NCI-H226 (cell line): ENCODE measurements around the gene ACER1.
A peak's percentile ranks its signal among the peaks of the same experiment; 100 is the strongest.
"Not testable (repeated sequence)": the region's sequence is repeated elsewhere in the genome, so short reads cannot be mapped to it uniquely, and the experiment has no call there.

Source experiments
- DNase-seq: peaks from one replicate; pipeline ENCODE4 v3.0.0-alpha.2; 2015

ACER1 gene, protein sequence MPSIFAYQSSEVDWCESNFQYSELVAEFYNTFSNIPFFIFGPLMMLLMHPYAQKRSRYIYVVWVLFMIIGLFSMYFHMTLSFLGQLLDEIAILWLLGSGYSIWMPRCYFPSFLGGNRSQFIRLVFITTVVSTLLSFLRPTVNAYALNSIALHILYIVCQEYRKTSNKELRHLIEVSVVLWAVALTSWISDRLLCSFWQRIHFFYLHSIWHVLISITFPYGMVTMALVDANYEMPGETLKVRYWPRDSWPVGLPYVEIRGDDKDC

DNA sequence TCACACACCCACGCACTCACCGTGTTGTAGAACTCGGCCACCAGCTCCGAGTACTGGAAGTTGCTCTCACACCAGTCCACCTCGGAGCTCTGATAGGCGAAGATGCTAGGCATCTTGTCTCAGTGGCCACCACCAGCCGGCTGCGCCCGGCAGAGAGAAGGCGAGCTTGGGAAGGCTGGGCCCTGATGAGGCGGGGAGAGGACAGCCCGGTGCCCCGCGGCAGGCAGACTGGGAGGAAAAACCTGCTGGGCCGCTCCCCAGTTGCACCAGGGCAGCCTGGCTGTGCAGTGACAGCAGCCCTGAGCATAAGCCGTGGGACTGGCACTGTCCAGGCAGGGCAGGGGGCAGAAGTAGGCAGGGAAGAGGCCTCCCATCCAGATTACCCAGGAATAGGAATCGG, at the start of gene ACER1:
Gene ACER1, minus strand, starts transcription at position 174 of the 400 bp plus-strand sequence. Its CDS starts 61 bp downstream, at position 113.
- no peak for DNase-seq

DNA sequence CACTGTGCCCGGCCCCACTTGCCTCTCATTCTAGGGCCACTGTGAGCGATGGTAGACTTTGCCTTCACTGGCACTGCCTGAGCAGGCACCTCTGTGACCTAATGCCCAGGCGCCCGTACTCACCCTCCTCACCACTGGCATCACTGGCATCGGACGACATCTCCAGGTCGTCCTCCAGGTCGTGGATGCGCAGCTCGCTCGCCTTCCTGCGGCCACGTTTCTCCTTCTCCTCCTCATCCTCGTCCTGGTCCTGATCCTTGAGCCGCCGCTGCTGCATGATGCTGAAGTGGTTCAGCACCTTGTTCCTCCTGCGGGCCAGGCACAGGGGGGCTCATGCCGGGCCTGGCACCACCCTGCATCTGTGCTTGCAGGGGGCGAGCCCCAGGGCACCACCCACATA, 49.8 kb upstream of the ACER1 start:
- DNase-seq = no peak

DNA sequence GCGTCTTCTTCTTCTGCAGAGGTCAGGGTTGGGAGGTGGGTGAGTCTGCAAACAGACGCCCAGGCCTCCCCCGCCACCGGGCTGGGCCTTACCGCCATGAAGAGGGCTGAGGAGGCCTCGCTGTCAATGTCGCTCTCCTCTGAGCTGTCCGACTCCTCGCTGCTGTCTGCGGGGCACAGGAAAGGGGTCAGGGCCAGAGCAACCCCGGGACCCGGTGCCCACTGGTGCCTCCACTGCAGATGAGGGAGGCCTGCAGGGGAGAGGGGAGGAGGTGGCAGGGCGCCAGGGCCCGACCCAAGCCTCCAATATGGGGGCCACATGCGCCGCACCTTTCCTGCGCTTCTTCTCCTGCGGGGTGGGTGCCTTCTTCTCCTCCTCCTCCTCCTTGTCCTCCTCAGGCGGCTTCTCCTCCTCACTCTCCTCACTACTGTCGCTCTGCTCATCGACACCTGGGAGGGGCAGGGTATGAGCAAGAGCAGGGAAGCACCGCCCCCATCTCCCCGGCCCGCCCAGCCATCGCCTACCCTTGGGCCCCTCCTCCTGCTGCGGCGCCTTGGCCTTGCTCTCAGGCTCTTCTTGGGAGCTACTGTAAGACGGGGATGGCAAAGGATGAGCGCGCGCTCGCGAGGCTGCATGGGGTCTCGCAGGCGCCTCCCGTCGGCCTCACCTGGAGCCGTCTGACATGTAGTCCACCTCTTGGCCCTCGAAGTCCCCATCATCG, 47.8 kb upstream of the ACER1 start:
- no peak for DNase-seq

DNA sequence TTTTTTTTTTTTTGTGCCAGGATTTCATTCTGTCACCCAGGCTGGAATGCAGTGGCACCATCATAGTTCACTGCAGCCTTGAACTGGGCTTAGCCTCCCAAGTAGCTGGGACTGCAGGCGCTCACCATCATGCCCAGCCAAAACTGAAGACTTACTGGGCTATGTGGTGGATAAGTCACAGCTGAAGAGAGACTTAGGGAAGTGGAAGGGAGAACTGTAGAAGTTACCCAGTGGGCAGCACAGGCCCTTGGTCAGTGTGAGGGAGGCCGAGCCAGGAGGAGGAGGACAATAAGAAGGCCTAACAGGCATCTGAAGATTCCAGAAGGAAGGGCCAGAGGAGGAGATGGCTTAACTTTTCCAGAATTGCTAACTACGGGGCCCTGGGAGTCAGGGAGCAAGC, 46.3 kb upstream of the ACER1 start:
- no peak for DNase-seq

DNA sequence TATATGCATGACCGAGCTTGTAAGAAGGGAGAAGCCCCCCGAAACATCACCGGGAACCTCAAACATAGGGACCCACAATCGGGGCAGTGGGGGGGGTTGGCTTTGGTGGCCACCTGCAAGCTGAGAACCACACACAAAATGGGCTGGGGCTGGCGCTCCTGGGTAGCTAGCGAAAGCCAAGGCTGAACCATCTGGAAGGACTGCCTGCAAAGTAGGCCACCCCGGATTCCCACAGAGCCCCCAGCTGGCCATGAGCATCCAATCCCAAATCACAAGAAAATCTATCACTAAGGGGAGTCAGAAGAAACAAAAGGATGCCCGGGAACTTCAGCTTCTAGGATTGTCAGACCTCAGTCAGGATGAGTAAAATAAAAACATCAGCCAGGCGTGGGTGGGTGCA, 45.1 kb upstream of the ACER1 start:
- DNase-seq = no peak

DNA sequence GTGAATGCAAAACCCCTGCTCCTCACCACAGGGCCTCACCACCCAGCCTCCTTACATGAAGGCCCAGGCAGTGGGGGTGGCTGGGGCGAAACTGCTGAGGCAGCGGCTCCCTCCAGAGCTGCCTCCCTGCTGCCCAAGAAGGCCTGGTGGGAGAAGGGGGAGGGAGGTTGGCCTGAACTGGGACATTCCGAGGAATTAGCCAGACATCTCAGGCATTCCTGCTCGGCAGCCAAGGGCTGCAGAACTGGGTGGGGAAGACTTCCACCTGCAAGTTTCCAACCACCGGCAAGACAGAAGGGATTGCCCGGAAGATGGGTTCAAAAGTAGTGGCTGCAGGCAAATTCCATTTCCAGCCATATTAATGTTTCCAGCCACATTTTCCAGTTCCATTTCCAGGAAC, 44.6 kb upstream of the ACER1 start:
- peak; percentile 60 for DNase-seq

DNA sequence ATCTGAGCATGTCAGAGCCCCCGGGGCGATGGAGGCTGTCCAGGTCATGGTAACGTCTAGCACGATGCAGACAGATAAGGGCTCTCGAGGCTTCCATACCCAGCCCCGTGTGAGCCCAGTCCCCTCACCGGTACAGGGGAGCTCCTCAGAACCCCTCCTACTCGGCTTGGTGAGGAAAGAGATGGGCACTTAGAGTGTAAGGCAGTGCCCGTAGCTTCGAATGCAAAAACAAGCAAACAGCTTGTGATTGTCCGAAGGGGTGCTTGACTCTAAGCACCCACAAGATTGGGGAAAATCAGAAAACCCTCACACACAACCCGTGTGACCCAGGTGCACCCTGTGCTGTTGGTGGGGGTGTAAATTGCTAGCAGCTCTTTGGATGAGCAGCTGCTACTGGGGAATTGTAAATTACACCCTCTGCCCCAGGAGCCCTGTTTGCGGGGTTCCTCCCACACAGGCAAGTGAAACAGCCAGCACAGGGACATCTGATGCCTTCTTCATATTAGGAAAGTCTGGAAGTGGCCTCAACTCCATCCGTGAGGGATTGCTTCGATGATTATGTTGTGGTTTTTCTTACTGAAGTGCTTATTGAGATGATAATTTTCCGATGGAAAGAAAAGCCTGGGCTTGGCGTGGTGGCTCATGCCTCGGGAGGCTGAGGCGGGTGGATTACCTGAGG, 43.2 kb upstream of the ACER1 start:
- DNase-seq = no peak

DNA sequence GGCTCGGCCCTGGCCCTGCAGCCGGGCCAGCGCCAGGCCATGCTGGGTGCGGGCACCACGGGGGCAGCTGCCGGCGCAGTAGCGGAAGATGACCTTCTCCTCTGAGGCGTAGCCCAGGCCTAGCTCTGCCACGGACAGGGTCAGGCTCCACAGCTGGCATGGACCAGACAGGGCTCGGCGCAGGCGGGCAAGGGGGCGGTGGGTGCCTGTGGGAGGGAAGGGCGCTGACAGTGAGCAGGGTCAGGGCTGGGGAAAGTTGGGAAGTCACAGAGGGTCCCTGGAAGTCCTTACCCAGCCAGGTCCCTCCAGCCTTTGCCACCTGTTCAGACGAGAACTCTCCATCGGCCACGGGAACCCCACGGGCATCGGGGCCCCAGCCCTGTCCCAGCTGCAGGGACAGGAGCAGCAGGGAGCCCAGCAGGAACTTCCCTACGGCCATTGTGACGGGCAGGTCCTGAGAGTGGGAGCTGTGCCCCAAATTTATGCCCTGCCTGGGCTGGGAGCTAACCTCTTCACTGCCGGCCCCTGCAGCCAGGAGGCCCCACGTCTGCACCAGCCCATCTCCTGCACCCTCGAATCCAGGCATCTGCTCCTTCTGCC, 42.1 kb upstream of the ACER1 start, which contains the start of gene PSPN:
Gene PSPN, minus strand, starts transcription at position 523 of the 600 bp plus-strand sequence. Its CDS starts 84 bp downstream, at position 439.
- DNase-seq = no peak

DNA sequence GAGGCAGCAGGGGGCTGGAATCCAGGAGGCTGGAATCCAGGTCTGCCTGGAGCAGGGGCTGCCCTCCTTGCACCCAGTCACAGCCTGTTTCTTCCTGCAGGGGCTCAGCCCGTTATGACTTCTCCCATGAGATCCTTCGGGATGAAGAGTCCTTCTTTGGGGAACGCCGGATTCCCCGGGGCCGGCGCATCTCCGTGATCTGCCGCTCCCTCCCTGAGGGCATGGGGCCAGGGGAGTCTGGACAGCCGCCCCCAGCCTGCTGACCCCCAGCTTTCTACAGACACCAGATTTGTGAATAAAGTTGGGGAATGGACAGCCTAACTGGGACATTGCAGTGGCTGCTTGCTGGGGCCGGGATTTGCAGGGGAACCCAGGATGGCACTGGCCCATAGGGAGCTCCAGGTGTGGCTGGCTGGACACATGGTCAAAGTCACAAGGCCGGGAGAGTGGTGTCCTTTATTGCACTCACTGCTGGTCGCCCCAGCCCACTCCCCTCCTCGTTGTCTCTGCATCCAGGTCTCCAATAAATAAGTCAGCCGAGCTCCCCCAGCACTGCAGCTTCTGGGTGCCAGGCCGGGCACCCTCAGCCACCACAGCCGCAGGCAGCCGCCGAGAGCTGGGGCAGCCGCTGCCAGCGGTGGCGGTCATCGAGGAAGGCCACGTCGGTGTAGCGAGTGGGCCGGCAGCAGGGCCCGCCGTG, 41.4 kb upstream of the ACER1 start:
- no peak for DNase-seq

DNA sequence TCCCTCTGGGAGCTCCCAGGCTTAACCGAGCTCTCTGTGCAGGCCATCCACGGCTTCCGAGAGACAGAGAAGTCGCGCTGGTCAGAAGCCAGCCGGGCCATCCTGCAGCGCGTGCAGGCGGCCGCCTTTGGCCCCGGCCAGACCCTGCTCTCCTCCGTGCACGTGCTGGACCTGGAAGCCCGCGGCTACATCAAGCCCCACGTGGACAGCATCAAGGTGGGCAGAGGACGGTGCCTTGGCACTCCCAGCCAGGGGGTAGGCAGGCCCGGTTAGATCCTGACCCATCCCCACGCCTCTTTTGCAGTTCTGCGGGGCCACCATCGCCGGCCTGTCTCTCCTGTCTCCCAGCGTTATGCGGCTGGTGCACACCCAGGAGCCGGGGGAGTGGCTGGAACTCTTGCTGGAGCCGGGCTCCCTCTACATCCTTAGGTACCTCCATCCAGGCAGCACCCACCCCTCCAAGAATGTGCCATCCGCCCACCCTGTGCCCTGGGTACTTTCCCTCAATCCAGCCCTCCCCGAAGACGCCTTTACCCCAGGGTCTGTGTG, 40.8 kb upstream of the ACER1 start:
- no peak for DNase-seq

DNA sequence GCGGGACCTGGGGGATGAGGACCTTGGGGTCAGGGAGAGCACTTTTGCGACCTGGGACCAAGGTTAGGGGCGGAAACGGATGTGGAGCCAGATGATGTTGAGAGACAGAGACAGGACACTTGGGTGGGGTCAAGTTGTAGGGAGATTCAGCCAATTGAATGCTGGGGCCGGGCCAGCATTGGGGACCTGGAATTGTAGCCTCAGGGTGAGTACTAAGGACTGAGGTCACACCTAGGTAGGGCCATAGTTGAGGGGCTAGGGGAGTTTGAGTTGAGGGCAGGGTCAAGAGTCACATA, 40.3 kb upstream of the ACER1 start:
- no peak for DNase-seq

DNA sequence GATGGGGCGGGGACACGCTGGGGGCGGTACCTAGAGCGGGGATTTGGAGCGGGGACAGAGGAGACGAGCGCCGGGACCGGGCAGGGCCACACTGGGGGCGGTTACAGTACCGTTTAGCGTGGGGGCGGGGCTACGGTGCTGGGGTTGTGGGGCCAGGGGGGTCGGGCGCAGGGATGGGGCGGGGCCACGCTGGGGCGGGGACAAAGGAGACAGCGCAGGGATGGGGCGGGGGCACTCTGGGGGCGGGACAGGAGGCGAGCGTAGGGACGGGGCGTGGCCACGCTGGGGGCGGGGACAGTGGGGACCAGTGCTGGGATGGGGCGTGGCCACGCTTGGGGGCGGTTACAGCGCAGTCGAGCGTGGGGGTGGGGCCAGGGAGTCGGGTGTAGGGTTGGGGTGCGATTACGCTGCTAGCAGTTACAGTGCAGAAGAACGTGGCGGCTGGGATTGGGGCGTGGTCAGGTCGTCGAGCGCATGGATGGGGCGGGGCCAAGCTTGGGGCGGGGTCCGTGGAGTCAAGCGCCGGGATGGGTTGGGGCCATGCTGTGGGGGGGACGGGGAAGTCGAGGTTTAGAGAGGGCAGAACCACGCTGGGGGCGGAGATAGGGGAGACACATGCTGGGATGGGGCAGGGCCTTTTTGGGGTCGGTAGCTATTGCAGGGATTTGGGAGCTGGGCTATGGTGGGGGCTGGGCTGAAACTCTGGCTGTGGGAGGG, 39.8 kb upstream of the ACER1 start:
- peak; percentile 92 for DNase-seq

DNA sequence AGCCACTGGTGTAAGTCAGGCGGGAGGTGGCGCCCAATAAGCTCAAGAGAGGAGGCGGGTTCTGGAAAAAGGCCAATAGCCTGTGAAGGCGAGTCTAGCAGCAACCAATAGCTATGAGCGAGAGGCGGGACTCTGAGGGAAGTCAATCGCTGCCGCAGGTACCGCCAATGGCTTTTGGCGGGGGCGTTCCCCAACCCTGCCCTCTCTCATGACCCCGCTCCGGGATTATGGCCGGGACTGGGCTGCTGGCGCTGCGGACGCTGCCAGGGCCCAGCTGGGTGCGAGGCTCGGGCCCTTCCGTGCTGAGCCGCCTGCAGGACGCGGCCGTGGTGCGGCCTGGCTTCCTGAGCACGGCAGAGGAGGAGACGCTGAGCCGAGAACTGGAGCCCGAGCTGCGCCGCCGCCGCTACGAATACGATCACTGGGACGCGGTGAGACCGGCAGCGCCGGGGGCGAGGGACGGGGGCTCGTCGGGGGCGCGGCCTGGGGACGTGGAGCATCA, 39.2 kb upstream of the ACER1 start, which contains the start of gene ALKBH7:
Gene ALKBH7, plus strand, starts transcription at position 201 of the 502 bp plus-strand sequence. Its CDS starts 27 bp downstream, at position 228.
- peak; percentile 99 for DNase-seq

DNA sequence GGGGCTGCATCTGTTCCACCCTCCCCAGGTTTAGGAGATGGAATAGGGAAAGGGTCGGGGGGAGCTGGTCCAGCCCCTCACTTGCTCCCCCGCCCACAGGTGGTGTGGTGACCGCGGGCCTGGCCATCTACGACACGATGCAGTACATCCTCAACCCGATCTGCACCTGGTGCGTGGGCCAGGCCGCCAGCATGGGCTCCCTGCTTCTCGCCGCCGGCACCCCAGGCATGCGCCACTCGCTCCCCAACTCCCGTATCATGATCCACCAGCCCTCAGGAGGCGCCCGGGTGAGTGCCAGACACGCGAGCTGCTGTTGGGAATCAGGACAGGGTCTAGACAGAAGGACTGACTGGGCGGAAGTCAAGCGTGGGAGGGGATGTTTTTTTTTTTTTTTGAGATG, 30.9 kb upstream of the ACER1 start:
- DNase-seq = no peak

DNA sequence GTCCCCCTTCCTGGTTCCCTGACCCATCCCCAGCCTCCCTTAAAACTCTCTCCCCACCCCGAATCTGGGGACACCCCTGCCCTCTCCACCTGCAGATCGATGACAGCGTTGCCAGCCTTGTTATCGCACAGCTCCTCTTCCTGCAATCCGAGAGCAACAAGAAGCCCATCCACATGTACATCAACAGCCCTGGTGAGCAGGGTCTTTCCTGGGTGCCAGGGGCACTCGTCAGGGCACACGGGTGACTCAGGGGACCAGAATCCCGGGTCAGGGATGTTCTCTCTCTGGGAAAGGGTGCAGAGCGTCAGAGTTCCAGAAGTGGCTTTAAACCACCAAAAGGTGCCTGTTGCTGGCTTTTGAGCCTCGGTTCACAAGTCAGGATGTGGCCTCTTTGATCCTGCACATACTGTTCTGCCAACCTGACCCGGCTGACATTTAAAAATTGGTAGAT, 29.0 kb upstream of the ACER1 start:
- DNase-seq = no peak

DNA sequence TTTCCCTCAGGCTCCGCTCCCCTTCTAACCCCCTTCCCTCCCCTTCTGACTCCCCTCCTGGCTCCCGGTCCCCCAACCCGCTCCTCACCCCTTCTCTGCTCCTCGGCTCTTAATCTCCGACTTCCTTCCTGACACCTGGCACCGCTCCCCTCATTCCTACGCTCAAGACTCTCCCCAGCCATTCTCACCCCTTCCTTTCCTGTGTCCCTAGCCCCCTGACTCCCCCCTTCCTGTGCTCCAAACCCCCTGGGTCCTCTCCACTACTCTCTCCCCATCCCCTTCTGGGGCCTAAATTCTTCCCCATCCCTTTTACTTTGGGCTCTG, 28.6 kb upstream of the ACER1 start:
- DNase-seq = no peak

DNA sequence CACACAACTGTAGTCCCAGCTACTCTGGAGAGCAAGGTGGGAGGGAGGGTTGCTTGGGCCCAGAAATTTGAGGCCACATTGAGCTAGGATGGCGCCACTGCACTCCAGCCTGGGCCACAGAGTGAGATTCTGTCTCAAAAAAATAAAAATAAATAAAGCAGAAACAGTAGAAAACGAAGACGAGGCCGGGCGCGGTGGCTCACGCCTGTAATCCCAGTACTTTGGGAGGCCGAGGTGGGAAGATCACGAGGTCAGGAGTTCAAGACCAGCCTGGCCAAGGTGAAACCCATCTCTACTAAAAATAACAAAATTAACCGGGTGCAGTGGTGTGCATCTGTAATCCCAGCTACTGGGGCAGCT, 27.4 kb upstream of the ACER1 start:
- not testable (repeated sequence) for DNase-seq

DNA sequence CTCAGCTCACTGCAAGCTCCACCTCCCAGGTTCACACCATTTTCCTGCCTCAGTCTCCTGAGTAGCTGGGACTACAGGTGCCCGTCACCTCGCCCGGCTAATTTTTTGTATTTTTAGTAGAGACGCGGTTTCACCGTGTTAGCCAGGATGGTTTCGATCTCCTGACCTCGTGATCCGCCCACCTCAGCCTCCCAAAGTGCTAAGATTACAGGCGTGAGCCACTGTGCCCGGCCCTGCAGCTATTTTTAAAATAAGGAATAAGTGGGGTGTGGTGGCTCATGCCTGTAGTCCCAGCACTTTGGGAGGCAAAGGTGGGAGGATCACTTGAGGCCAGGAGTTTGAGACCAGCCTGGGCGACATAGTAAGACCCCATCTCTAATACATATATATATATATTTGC, 27.0 kb upstream of the ACER1 start:
- DNase-seq = not testable (repeated sequence)

DNA sequence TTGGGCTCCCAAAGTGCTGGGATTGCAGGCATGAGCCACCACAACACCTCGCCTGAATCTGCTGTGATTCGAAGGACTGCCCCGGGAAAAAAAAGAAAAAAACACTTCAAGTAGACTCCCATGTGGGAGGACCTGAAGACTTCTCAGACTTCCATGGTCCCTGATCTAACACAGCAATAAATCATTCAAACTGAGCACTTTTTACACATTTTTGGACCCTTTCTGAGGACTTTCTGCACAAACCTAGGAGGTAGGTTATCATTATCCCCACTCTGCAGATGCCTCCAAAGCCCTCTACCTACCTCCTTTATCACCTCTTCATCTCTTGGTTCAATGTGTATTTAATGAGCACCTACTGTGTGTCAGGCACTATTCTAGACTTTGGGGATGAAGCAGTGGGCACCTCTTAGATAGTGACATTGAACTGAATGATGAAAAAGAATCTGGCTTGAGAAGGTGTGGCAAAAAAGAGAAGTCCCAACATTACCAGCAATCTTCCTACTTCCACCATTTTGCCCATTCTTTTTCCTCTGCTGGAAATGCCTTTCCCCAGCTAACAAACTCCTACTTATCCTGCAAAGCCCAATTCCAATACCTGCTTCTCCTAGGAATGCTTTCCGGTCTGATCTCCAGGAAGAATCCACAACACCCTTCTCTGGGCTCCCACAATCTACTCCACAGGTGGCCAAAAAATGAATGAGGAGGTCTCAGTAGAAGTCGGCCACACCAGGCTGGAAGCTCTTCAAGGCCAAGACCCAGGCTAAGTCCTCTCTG, 26.3 kb upstream of the ACER1 start:
- DNase-seq = no peak

DNA sequence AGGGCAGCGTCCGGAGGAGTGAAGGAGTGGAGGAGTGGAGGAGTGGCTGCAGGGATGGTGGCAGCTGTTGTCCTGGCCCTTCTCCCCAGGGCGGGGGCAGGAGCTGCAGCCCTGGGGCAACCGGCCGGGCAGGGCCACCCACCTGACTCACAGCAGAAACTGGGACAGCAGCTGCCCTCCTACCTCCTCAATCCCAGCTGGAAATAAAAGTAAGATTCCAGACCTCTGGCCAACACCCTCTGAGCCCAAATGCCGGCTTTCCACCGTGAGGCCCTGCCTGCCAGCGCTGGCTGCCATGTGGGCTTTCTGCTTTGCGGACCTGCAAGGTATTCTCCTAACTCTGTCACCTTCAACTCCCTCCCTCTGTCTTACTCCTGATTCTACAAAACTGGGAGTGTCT, 24.6 kb upstream of the ACER1 start:
- DNase-seq = no peak

DNA sequence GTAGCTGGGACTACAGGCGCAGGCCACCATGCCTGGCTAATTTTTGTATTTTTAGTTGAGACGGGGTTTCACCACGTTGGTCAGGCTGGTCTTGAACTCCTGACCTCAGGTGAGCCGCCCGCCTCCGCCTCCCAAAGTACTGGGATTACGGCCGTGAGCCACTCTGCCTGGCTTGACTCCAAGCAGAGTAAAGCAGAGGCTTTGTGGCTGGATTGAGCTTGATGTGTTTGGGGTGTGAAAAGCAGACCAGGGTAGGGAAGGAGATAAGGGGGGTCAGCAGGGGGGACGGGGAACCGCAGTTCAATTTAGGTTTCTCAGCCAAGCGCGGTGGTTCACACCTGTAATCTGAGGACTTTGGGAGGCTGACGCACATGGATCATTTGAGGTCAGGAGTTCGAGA, 23.8 kb upstream of the ACER1 start:
- DNase-seq = no peak
